ENCODE measurements around the gene RASGRP4.

The RASGRP4 gene

GRCh38 chr19:38463365-38463764, 37.3 kb upstream of the RASGRP4 start:
- Histone ChIP-seq H3K4me1 (ENCODE audit: control insufficient read depth in 2 of 2, insufficient read depth in 2 of 2, low read length in 2 of 2) (no peaks in the 10 kb centered on the region), H3K36me3 (ENCODE audit: control insufficient read depth in 2 of 2, insufficient read depth in 2 of 2, low read length in 2 of 2) (no peaks in the 10 kb centered on the region), H3K27me3 (ENCODE audit: control insufficient read depth in 2 of 2, insufficient read depth in 2 of 2, low read length in 2 of 2) (no peaks in the 10 kb centered on the region), H3K9me3 (ENCODE audit: control insufficient read depth in 2 of 2, low read length in 2 of 2) (no peaks in the 10 kb centered on the region), H3K27ac (ENCODE audit: low read depth in 2 of 2, low read length in 2 of 2) (no peak overlapping the region), H3K9ac (ENCODE audit: low read depth in 1 of 2, low read length in 2 of 2) (no peak overlapping the region), H3K4me3 (ENCODE audit: low read length in 2 of 2) (no peak overlapping the region)

- H3K9me3 ChIP-seq (ENCODE audit: control insufficient read depth in 2 of 2, low read length in 2 of 2), result no peaks in the 10 kb centered on the region
- no peak overlapping the region for H3K4me3 ChIP-seq (ENCODE audit: low read length in 2 of 2)
- no peak overlapping the region for H3K27ac ChIP-seq (ENCODE audit: low read depth in 2 of 2, low read length in 2 of 2)
- H3K9ac ChIP-seq (ENCODE audit: low read depth in 1 of 2, low read length in 2 of 2), result no peak overlapping the region
- no peaks in the 10 kb centered on the region for H3K27me3 ChIP-seq (ENCODE audit: control insufficient read depth in 2 of 2, insufficient read depth in 2 of 2, low read length in 2 of 2)
- H3K4me1 ChIP-seq (ENCODE audit: control insufficient read depth in 2 of 2, insufficient read depth in 2 of 2, low read length in 2 of 2), result no peaks in the 10 kb centered on the region
- H3K36me3 ChIP-seq (ENCODE audit: control insufficient read depth in 2 of 2, insufficient read depth in 2 of 2, low read length in 2 of 2), result no peaks in the 10 kb centered on the region
Observed at GRCh38 chr19:38458991-38459390, 33.0 kb upstream of the RASGRP4 start.

GRCh38 chr19:38457690-38458405, 31.8 kb upstream of the RASGRP4 start:
- H3K4me1 ChIP-seq (ENCODE audit: control insufficient read depth in 2 of 2, insufficient read depth in 2 of 2, low read length in 2 of 2), result no peaks in the 10 kb centered on the region
- H3K36me3 ChIP-seq (ENCODE audit: control insufficient read depth in 2 of 2, insufficient read depth in 2 of 2, low read length in 2 of 2), result no peaks in the 10 kb centered on the region
- H3K27ac ChIP-seq (ENCODE audit: low read depth in 2 of 2, low read length in 2 of 2), result no peak overlapping the region

GRCh38 chr19:38457202-38457601, 31.2 kb upstream of the RASGRP4 start:
- H3K9me3 ChIP-seq (ENCODE audit: control insufficient read depth in 2 of 2, low read length in 2 of 2), result no peaks in the 10 kb centered on the region
- H3K27me3 ChIP-seq (ENCODE audit: control insufficient read depth in 2 of 2, insufficient read depth in 2 of 2, low read length in 2 of 2), result no peaks in the 10 kb centered on the region
- no peaks in the 10 kb centered on the region for H3K4me1 ChIP-seq (ENCODE audit: control insufficient read depth in 2 of 2, insufficient read depth in 2 of 2, low read length in 2 of 2)
- H3K9ac ChIP-seq (ENCODE audit: low read depth in 1 of 2, low read length in 2 of 2), result no peak overlapping the region
- no peak overlapping the region for H3K4me3 ChIP-seq (ENCODE audit: low read length in 2 of 2)
- H3K27ac ChIP-seq (ENCODE audit: low read depth in 2 of 2, low read length in 2 of 2), result no peak overlapping the region
- H3K36me3 ChIP-seq (ENCODE audit: control insufficient read depth in 2 of 2, insufficient read depth in 2 of 2, low read length in 2 of 2), result no peaks in the 10 kb centered on the region

More at GRCh38 chr19:38457690-38458405, 31.8 kb upstream of the RASGRP4 start:
- Histone ChIP-seq H3K9me3 (ENCODE audit: control insufficient read depth in 2 of 2, low read length in 2 of 2) (no peaks in the 10 kb centered on the region), H3K27me3 (ENCODE audit: control insufficient read depth in 2 of 2, insufficient read depth in 2 of 2, low read length in 2 of 2) (no peaks in the 10 kb centered on the region), H3K9ac (ENCODE audit: low read depth in 1 of 2, low read length in 2 of 2) (no peak overlapping the region), H3K4me3 (ENCODE audit: low read length in 2 of 2) (no peak overlapping the region)

GRCh38 chr19:38455031-38455430, 29.0 kb upstream of the RASGRP4 start:
- Histone ChIP-seq H3K27me3 (ENCODE audit: control insufficient read depth in 2 of 2, insufficient read depth in 2 of 2, low read length in 2 of 2) (no peaks in the 10 kb centered on the region), H3K4me3 (ENCODE audit: low read length in 2 of 2) (no peak overlapping the region), H3K9me3 (ENCODE audit: control insufficient read depth in 2 of 2, low read length in 2 of 2) (no peaks in the 10 kb centered on the region), H3K36me3 (ENCODE audit: control insufficient read depth in 2 of 2, insufficient read depth in 2 of 2, low read length in 2 of 2) (no peaks in the 10 kb centered on the region), H3K4me1 (ENCODE audit: control insufficient read depth in 2 of 2, insufficient read depth in 2 of 2, low read length in 2 of 2) (no peaks in the 10 kb centered on the region), H3K27ac (ENCODE audit: low read depth in 2 of 2, low read length in 2 of 2) (no peak overlapping the region), H3K9ac (ENCODE audit: low read depth in 1 of 2, low read length in 2 of 2) (no peak overlapping the region)

GRCh38 chr19:38453596-38453995, 27.6 kb upstream of the RASGRP4 start:
- Histone ChIP-seq H3K4me3 (ENCODE audit: low read length in 2 of 2) (no peak overlapping the region), H3K9me3 (ENCODE audit: control insufficient read depth in 2 of 2, low read length in 2 of 2) (no peaks in the 10 kb centered on the region), H3K27me3 (ENCODE audit: control insufficient read depth in 2 of 2, insufficient read depth in 2 of 2, low read length in 2 of 2) (no peaks in the 10 kb centered on the region), H3K4me1 (ENCODE audit: control insufficient read depth in 2 of 2, insufficient read depth in 2 of 2, low read length in 2 of 2) (no peaks in the 10 kb centered on the region), H3K27ac (ENCODE audit: low read depth in 2 of 2, low read length in 2 of 2) (no peak overlapping the region), H3K36me3 (ENCODE audit: control insufficient read depth in 2 of 2, insufficient read depth in 2 of 2, low read length in 2 of 2) (no peaks in the 10 kb centered on the region), H3K9ac (ENCODE audit: low read depth in 1 of 2, low read length in 2 of 2) (no peak overlapping the region)

- Histone ChIP-seq H3K27me3 (ENCODE audit: control insufficient read depth in 2 of 2, insufficient read depth in 2 of 2, low read length in 2 of 2) (no peaks in the 10 kb centered on the region), H3K4me1 (ENCODE audit: control insufficient read depth in 2 of 2, insufficient read depth in 2 of 2, low read length in 2 of 2) (no peaks in the 10 kb centered on the region), H3K27ac (ENCODE audit: low read depth in 2 of 2, low read length in 2 of 2) (no peak overlapping the region), H3K36me3 (ENCODE audit: control insufficient read depth in 2 of 2, insufficient read depth in 2 of 2, low read length in 2 of 2) (no peaks in the 10 kb centered on the region), H3K9me3 (ENCODE audit: control insufficient read depth in 2 of 2, low read length in 2 of 2) (no peaks in the 10 kb centered on the region), H3K9ac (ENCODE audit: low read depth in 1 of 2, low read length in 2 of 2) (no peak overlapping the region), H3K4me3 (ENCODE audit: low read length in 2 of 2) (no peak overlapping the region)
Observed at GRCh38 chr19:38452430-38453366, 26.7 kb upstream of the RASGRP4 start.

GRCh38 chr19:38451629-38452028, 25.6 kb upstream of the RASGRP4 start:
- Histone ChIP-seq H3K27ac (ENCODE audit: low read depth in 2 of 2, low read length in 2 of 2) (no peak overlapping the region), H3K4me1 (ENCODE audit: control insufficient read depth in 2 of 2, insufficient read depth in 2 of 2, low read length in 2 of 2) (no peaks in the 10 kb centered on the region), H3K9me3 (ENCODE audit: control insufficient read depth in 2 of 2, low read length in 2 of 2) (no peaks in the 10 kb centered on the region), H3K27me3 (ENCODE audit: control insufficient read depth in 2 of 2, insufficient read depth in 2 of 2, low read length in 2 of 2) (no peaks in the 10 kb centered on the region), H3K9ac (ENCODE audit: low read depth in 1 of 2, low read length in 2 of 2) (no peak overlapping the region), H3K36me3 (ENCODE audit: control insufficient read depth in 2 of 2, insufficient read depth in 2 of 2, low read length in 2 of 2) (no peaks in the 10 kb centered on the region), H3K4me3 (ENCODE audit: low read length in 2 of 2) (no peak overlapping the region)

GRCh38 chr19:38451036-38451435, 25.0 kb upstream of the RASGRP4 start:
- no peaks in the 10 kb centered on the region for H3K4me1 ChIP-seq (ENCODE audit: control insufficient read depth in 2 of 2, insufficient read depth in 2 of 2, low read length in 2 of 2)
- H3K27ac ChIP-seq (ENCODE audit: low read depth in 2 of 2, low read length in 2 of 2), result no peak overlapping the region
- H3K36me3 ChIP-seq (ENCODE audit: control insufficient read depth in 2 of 2, insufficient read depth in 2 of 2, low read length in 2 of 2), result no peaks in the 10 kb centered on the region
- no peaks in the 10 kb centered on the region for H3K27me3 ChIP-seq (ENCODE audit: control insufficient read depth in 2 of 2, insufficient read depth in 2 of 2, low read length in 2 of 2)
- H3K9me3 ChIP-seq (ENCODE audit: control insufficient read depth in 2 of 2, low read length in 2 of 2), result no peaks in the 10 kb centered on the region
- no peak overlapping the region for H3K9ac ChIP-seq (ENCODE audit: low read depth in 1 of 2, low read length in 2 of 2)
- H3K4me3 ChIP-seq (ENCODE audit: low read length in 2 of 2), result no peak overlapping the region

- H3K4me1 ChIP-seq (ENCODE audit: control insufficient read depth in 2 of 2, insufficient read depth in 2 of 2, low read length in 2 of 2), result no peaks in the 10 kb centered on the region
- H3K27ac ChIP-seq (ENCODE audit: low read depth in 2 of 2, low read length in 2 of 2), result no peak overlapping the region
- H3K4me3 ChIP-seq (ENCODE audit: low read length in 2 of 2), result no peak overlapping the region
- H3K9me3 ChIP-seq (ENCODE audit: control insufficient read depth in 2 of 2, low read length in 2 of 2), result no peaks in the 10 kb centered on the region
- H3K9ac ChIP-seq (ENCODE audit: low read depth in 1 of 2, low read length in 2 of 2), result no peak overlapping the region
- no peaks in the 10 kb centered on the region for H3K36me3 ChIP-seq (ENCODE audit: control insufficient read depth in 2 of 2, insufficient read depth in 2 of 2, low read length in 2 of 2)
- no peaks in the 10 kb centered on the region for H3K27me3 ChIP-seq (ENCODE audit: control insufficient read depth in 2 of 2, insufficient read depth in 2 of 2, low read length in 2 of 2)
Observed at GRCh38 chr19:38449518-38449917, 23.5 kb upstream of the RASGRP4 start.
